Trophoblast cell (in vitro differentiated cells and primary cell): ENCODE results near the gene ISOC2.
A peak's percentile ranks its signal among the peaks of the same experiment; 100 is the strongest.

ENCODE experiments used
- DNase-seq, 2 donors: peaks; one replicate each; pipeline ENCODE4 v3.0.0-alpha.2; 2016
- H2AFZ ChIP-seq: 2 replicates; pipeline ENCODE4 v1.6.1; 2013; ENCODE audit warnings: low read length, moderate library complexity, mild to moderate bottlenecking; ENCODE audit not compliant: insufficient read depth, poor library complexity
- H2AK5ac ChIP-seq: 2 replicates; pipeline ENCODE4 v1.6.1; 2013; ENCODE audit warnings: mild to moderate bottlenecking, low read length
- H2BK120ac ChIP-seq: 2 replicates; pipeline ENCODE4 v1.6.1; 2013; ENCODE audit warnings: low read length, mild to moderate bottlenecking, moderate library complexity; ENCODE audit not compliant: insufficient read depth, poor library complexity
- H2BK12ac ChIP-seq: 2 replicates; pipeline ENCODE4 v1.6.1; 2013; ENCODE audit warnings: mild to moderate bottlenecking, low read length, moderate library complexity
- H2BK5ac ChIP-seq: 2 replicates; pipeline ENCODE4 v1.6.1; 2013; ENCODE audit warnings: low read length, low read depth, moderate library complexity, mild to moderate bottlenecking; ENCODE audit not compliant: poor library complexity
- H3K14ac ChIP-seq: 2 replicates; pipeline ENCODE4 v1.6.1; 2013; ENCODE audit warnings: mild to moderate bottlenecking, low read length
- H3K18ac ChIP-seq: 2 replicates; pipeline ENCODE4 v1.6.1; 2013; ENCODE audit warnings: mild to moderate bottlenecking, low read length
- H3K23ac ChIP-seq: 2 replicates; pipeline ENCODE4 v1.6.1; 2013; ENCODE audit warnings: low read length
- H3K27ac ChIP-seq: 2 replicates; pipeline ENCODE4 v1.5.1; 2013; ENCODE audit warnings: low read depth, mild to moderate bottlenecking, inconsistent platforms, low read length, moderate library complexity
- H3K27me3 ChIP-seq: 2 replicates; pipeline ENCODE4 v1.6.1; 2013; ENCODE audit warnings: inconsistent platforms, mild to moderate bottlenecking, low read length, moderate library complexity; ENCODE audit not compliant: insufficient read depth
- H3K36me3 ChIP-seq, 2 experiments: 1 replicate in 1 of 2; 2 replicates in 1 of 2; pipeline ENCODE4 v1.6.1; 2013; ENCODE audit warnings: low read length in 2 of 2, mild to moderate bottlenecking in 2 of 2, moderate library complexity in 1 of 2; ENCODE audit not compliant: insufficient read depth in 2 of 2, control insufficient read depth in 1 of 2
- H3K4ac ChIP-seq: 2 replicates; pipeline ENCODE4 v1.6.1; 2013; ENCODE audit warnings: low read depth, mild to moderate bottlenecking, low read length, moderate library complexity
- H3K4me1 ChIP-seq, 2 experiments: 1 replicate in 1 of 2; 2 replicates in 1 of 2; pipeline ENCODE4 v1.6.1; 2013; ENCODE audit warnings: low read length in 2 of 2, mild to moderate bottlenecking in 2 of 2, moderate library complexity in 1 of 2; ENCODE audit not compliant: insufficient read depth in 2 of 2, control insufficient read depth in 1 of 2
- H3K4me2 ChIP-seq: 2 replicates; pipeline ENCODE4 v1.6.1; 2013; ENCODE audit warnings: inconsistent platforms, mild to moderate bottlenecking, low read length, moderate library complexity
- H3K4me3 ChIP-seq: 2 replicates; pipeline ENCODE4 v1.5.1; 2013; ENCODE audit warnings: mild to moderate bottlenecking, low read depth, low read length, inconsistent platforms
- H3K79me1 ChIP-seq: one replicate; pipeline ENCODE4 v1.6.1; 2013; ENCODE audit warnings: low read length
- H3K79me2 ChIP-seq: 2 replicates; pipeline ENCODE4 v1.6.1; 2013; ENCODE audit warnings: low read length, mild to moderate bottlenecking; ENCODE audit not compliant: control insufficient read depth, insufficient read depth, poor library complexity
- H3K9ac ChIP-seq: 2 replicates; pipeline ENCODE4 v1.6.1; 2013; ENCODE audit warnings: mild to moderate bottlenecking, low read length
- H3K9me3 ChIP-seq: 2 replicates; pipeline ENCODE4 v1.6.1; 2013; ENCODE audit warnings: low read depth, mild to moderate bottlenecking, control low read depth, inconsistent platforms, low read length; ENCODE audit not compliant: insufficient read depth
- H4K12ac ChIP-seq: 2 replicates; pipeline ENCODE4 v1.6.1; 2013; ENCODE audit warnings: low read depth, mild to moderate bottlenecking, low read length, moderate library complexity
- H4K8ac ChIP-seq: 2 replicates; pipeline ENCODE4 v1.6.1; 2013; ENCODE audit warnings: low read depth, mild to moderate bottlenecking, low read length, moderate library complexity
- H4K91ac ChIP-seq: one replicate; pipeline ENCODE4 v1.6.1; 2013; ENCODE audit warnings: low read depth, mild to moderate bottlenecking, low read length, moderate library complexity
- WGBS: extraction: QIAGEN DNeasy Blood & Tissue Kit; methylation state at CpG from one replicate; pipeline ENCODE4 v1.1.7; 2013; ENCODE audit warnings: missing lambda C conversion rate; ENCODE audit not compliant: insufficient read length, insufficient coverage; ENCODE audit errors: extremely low coverage; 5-methylcytosine and 5-hydroxymethylcytosine counted together

ISOC2 gene

DNA sequence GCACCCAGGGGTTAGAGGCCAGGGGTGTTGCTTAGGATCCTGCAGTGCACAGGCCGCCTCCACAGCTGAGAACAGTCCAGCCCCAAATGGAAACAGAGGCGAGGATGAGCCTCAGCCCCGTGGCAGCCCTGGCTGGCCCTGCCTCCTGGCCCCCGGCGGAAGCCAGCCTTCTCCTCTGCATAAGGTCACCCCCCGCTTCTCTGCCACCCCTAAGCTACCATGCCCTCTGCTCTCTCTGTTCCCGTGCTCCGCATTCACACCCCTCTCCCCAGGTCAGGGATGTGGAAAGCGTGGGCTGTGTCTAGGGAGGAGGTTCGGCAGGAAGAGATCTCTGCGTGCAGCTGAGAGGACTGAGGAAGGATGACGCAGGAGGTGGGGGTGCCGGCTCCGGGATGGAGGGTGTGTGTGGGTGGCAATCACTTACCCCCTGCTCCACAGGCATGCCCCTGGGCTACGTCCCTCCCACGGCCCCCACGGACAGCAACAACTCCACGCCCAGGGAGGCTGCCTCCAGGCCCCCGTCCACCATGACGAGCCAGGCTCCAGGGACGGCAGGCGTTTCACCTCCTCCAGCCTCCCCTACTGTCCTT lies 32.8 kb upstream of the ISOC2 start:
- H3K23ac ChIP-seq, result no peak overlapping the region
- H3K79me2 ChIP-seq, result no peaks in the 10 kb centered on the region
- no peaks in the 10 kb centered on the region for H3K9me3 ChIP-seq
- no peak overlapping the region for H3K4me3 ChIP-seq
- H4K12ac ChIP-seq, result no peak overlapping the region
- H2AFZ ChIP-seq, result no peak overlapping the region
- H3K79me1 ChIP-seq, result peaks cover 5% of the 10 kb centered on the region
- DNase-seq, result no peak
- peaks cover 18 to 24% of the 10 kb centered on the region in 2 experiments for H3K36me3 ChIP-seq
- peaks cover 18 to 24% of the 10 kb centered on the region in 2 experiments for H3K4me1 ChIP-seq
- no peaks in the 10 kb centered on the region for H3K27me3 ChIP-seq
- H4K8ac ChIP-seq, result no peak overlapping the region
- H2BK5ac ChIP-seq, result no peak overlapping the region
- no peak overlapping the region for H2BK120ac ChIP-seq
- H3K4me2 ChIP-seq, result no peak overlapping the region
- H2BK12ac ChIP-seq, result no peak overlapping the region
- H3K18ac ChIP-seq, result peak overlapping the region; percentile 3
- H3K9ac ChIP-seq, result no peak overlapping the region
- H3K4ac ChIP-seq, result no peak overlapping the region
- H4K91ac ChIP-seq, result no peak overlapping the region
- no CpG with 5 or more reads among the region's 22 CpGs for whole genome bisulfite sequencing
- H3K14ac ChIP-seq, result peak overlapping the region; percentile 1
- no peak overlapping the region for H3K27ac ChIP-seq
- H2AK5ac ChIP-seq, result peak overlapping the region; percentile 5

DNA sequence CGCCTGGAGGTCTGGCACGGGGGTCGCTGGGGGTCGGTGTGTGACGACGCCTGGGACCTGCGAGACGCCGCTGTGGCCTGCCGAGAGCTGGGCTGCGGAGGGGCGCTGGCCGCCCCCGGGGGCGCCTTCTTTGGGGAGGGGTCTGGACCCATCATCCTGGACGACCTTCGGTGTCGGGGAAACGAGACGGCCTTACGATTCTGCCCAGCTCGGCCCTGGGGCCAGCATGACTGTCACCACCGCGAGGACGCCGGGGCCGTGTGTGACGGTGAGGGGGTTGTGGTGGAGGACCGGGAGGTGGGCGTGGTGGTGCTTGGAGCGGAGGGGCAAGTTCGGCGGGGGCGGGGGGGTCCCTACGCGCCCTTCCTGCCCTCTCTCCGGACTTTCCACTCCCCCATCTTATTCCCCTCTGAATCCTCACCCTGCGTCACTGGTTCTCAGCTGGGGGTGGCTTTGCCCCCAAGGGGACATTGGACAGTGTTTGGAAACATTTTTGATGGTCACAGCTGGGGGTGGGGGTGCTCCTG lies 32.3 kb upstream of the ISOC2 start:
- no peaks in the 10 kb centered on the region for H3K27me3 ChIP-seq
- H3K14ac ChIP-seq, result peak overlapping the region; percentile 11
- H4K8ac ChIP-seq, result peak overlapping the region; percentile 23
- H2AK5ac ChIP-seq, result peak overlapping the region; percentile 80
- H2AFZ ChIP-seq, result no peak overlapping the region
- no peak overlapping the region for H3K23ac ChIP-seq
- no peaks in the 10 kb centered on the region for H3K9me3 ChIP-seq
- H3K4ac ChIP-seq, result no peak overlapping the region
- peak overlapping the region; percentile 81 for H4K91ac ChIP-seq
- peak overlapping the region; percentile 46 for H2BK12ac ChIP-seq
- DNase-seq, result no peak
- H3K9ac ChIP-seq, result no peak overlapping the region
- H2BK120ac ChIP-seq, result peak overlapping the region; percentile 65
- H2BK5ac ChIP-seq, result peak overlapping the region; percentile 18
- no peak overlapping the region for H3K4me3 ChIP-seq
- peaks cover 19 to 28% of the 10 kb centered on the region in 2 experiments for H3K4me1 ChIP-seq
- peak overlapping the region; percentile 23 for H3K27ac ChIP-seq
- H3K36me3 ChIP-seq, result peaks cover 17 to 24% of the 10 kb centered on the region in 2 experiments
- peaks cover 9% of the 10 kb centered on the region for H3K79me1 ChIP-seq
- peak overlapping the region; percentile 63 for H3K18ac ChIP-seq
- no peak overlapping the region for H3K4me2 ChIP-seq
- no CpG with 5 or more reads among the region's 38 CpGs for WGBS
- H3K79me2 ChIP-seq, result peaks cover 2% of the 10 kb centered on the region
- H4K12ac ChIP-seq, result peak overlapping the region; percentile 3

DNA sequence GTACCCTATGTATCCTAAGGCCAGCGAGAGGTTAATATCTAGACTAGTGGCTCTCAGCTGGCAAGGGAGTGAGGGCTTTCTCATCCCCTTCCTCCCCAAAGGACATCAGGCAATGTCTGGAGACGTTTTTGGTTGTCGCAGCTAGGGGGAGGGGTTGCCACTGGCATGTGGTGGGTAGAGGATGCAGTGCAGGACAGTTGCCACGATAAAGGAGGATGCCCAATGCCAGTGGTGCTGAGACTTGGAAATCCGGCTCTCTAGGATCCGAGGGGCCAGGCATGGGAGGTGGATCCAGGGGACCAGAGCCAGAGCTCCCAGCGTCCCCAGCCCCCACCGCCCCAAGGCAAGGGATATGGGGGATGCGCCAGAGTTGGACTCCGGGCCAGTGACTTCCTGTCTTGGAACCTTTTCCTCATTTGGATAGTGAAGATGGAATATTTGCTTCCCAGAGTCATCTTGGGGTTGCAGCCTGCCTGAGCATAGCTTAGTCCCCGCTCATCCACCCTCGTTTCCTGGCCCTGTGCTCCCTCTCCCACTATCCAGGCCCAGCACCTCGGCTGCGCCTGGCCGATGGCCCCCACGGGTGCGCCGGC lies 31.7 kb upstream of the ISOC2 start:
- no CpG with 5 or more reads among the region's 18 CpGs for WGBS
- H3K27me3 ChIP-seq, result no peaks in the 10 kb centered on the region

DNA sequence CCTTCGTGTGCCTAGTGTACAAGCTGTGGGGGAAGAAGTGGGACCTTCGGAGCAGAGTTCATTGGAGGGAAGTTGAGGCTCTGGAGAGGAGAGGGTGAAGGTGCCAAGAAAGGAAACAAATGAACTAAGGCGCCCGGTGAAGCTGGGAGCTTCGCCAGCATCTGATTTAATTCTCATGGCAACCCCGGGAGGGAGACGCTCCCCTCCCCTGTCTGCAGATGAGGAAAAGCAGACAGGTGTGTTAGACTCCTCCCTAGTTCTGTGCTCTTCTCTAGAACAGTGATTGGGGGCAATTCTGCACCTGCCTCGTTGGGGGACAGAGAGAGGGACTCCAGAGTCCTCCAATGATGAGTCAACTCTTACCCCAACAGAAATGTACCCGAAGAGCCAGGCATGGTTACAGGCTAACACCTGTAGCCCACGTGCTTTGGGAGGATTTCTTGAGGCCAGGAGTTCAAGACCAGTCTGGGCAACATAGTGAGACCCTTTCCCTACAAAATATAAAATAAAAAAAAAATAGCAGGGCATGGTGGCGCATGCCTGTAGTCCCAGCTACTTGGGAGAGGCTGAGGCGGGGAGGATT lies 31.0 kb upstream of the ISOC2 start:
- peak overlapping the region; percentile 36 for H2AK5ac ChIP-seq
- H3K9me3 ChIP-seq, result no peaks in the 10 kb centered on the region
- WGBS, result no CpG with 5 or more reads among the region's 12 CpGs
- no peak overlapping the region for H3K9ac ChIP-seq
- no peak overlapping the region for H2AFZ ChIP-seq
- DNase-seq, result no peak
- H3K79me2 ChIP-seq, result peaks cover 5% of the 10 kb centered on the region
- H3K4me3 ChIP-seq, result no peak overlapping the region
- H3K4me2 ChIP-seq, result no peak overlapping the region
- no peak overlapping the region for H2BK5ac ChIP-seq
- H4K91ac ChIP-seq, result peak overlapping the region; percentile 54
- no peak overlapping the region for H4K8ac ChIP-seq
- H4K12ac ChIP-seq, result no peak overlapping the region
- H3K14ac ChIP-seq, result no peak overlapping the region
- H3K18ac ChIP-seq, result no peak overlapping the region
- no peak overlapping the region for H2BK120ac ChIP-seq
- H2BK12ac ChIP-seq, result peak overlapping the region; percentile 55
- no peak overlapping the region for H3K4ac ChIP-seq
- no peaks in the 10 kb centered on the region for H3K27me3 ChIP-seq
- peaks cover 26 to 37% of the 10 kb centered on the region in 2 experiments for H3K4me1 ChIP-seq
- peaks cover 20% of the 10 kb centered on the region for H3K79me1 ChIP-seq
- H3K27ac ChIP-seq, result no peak overlapping the region
- peaks cover 13 to 16% of the 10 kb centered on the region in 2 experiments for H3K36me3 ChIP-seq
- H3K23ac ChIP-seq, result no peak overlapping the region

More for the DNA sequence above, 31.7 kb upstream of the ISOC2 start:
- peaks cover 17 to 21% of the 10 kb centered on the region in 2 experiments for H3K36me3 ChIP-seq
- H3K79me1 ChIP-seq, result peaks cover 13% of the 10 kb centered on the region
- H3K9me3 ChIP-seq, result no peaks in the 10 kb centered on the region
- peak overlapping the region; percentile 23 for H3K27ac ChIP-seq
- peak overlapping the region; percentile 11 for H3K14ac ChIP-seq
- no peak overlapping the region for H3K4me3 ChIP-seq
- peak overlapping the region; percentile 80 for H2AK5ac ChIP-seq
- H4K12ac ChIP-seq, result peak overlapping the region; percentile 3
- H3K79me2 ChIP-seq, result peaks cover 5% of the 10 kb centered on the region
- H2BK120ac ChIP-seq, result peak overlapping the region; percentile 65
- H3K23ac ChIP-seq, result no peak overlapping the region
- peak overlapping the region; percentile 81 for H4K91ac ChIP-seq
- no peak for DNase-seq
- peak overlapping the region; percentile 46 for H2BK12ac ChIP-seq
- no peak overlapping the region for H3K4me2 ChIP-seq
- no peak overlapping the region for H3K4ac ChIP-seq
- no peak overlapping the region for H2AFZ ChIP-seq
- no peak overlapping the region for H3K9ac ChIP-seq
- peak overlapping the region; percentile 18 for H2BK5ac ChIP-seq
- H4K8ac ChIP-seq, result peak overlapping the region; percentile 23
- H3K18ac ChIP-seq, result peak overlapping the region; percentile 63
- H3K4me1 ChIP-seq, result peaks cover 23 to 32% of the 10 kb centered on the region in 2 experiments
